Fibroblast of pulmonary artery (primary cell): Measurements from ENCODE around the gene SSBP4.

Experiments used
- DNase-seq: peaks from one replicate; pipeline ENCODE4 v3.0.0-alpha.2; 2010; ENCODE audit warnings: low read depth
- H3K4me3 ChIP-seq: replicated peaks from 2 replicates; pipeline ENCODE4 v1.5.1; 2011; ENCODE audit warnings: low read depth, mild to moderate bottlenecking, control low read depth, low read length, moderate library complexity
- TF ChIP-seq, protein P1 (sequence below): IDR thresholded peaks from 2 replicates; pipeline ENCODE4 v1.5.1; 2011; ENCODE audit warnings: mild to moderate bottlenecking, control low read depth, low read length, inconsistent platforms; ENCODE audit errors: missing control alignments

Gene SSBP4

DNA sequence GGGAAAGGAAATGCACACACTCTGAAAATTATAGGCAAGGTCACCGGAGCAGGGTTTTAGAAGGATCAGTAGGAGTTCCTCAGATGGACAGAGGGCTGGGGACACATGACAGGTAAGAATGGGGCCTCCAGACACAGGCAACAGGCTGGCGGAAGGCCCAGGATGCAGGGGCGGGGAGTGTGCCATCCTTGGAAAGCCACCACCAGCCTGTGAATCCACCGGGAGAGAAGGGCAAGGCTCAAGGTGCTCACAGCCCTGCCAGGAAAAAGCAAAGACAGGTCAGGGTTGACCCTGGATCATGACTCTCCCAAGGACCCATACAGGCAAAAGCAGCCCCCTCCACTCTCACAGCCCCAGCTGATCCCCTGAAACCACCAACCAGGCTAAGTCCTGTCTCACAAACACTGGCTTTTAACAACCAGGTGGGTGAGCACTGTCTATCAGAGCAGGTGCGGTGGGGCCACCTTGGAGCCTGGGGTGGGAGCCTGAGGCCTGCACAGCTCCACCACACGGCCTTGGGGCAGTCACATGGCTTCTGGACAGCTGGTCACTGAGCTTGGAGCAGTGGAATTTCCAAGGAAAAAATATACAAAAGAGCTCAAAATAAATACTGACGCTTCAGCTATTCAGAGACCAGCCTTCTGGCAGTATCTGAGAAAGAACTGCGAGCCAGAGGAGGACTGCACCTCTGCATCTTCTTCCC is 54.0 kb downstream of the SSBP4 start:
- TF ChIP-seq, protein P1, sequence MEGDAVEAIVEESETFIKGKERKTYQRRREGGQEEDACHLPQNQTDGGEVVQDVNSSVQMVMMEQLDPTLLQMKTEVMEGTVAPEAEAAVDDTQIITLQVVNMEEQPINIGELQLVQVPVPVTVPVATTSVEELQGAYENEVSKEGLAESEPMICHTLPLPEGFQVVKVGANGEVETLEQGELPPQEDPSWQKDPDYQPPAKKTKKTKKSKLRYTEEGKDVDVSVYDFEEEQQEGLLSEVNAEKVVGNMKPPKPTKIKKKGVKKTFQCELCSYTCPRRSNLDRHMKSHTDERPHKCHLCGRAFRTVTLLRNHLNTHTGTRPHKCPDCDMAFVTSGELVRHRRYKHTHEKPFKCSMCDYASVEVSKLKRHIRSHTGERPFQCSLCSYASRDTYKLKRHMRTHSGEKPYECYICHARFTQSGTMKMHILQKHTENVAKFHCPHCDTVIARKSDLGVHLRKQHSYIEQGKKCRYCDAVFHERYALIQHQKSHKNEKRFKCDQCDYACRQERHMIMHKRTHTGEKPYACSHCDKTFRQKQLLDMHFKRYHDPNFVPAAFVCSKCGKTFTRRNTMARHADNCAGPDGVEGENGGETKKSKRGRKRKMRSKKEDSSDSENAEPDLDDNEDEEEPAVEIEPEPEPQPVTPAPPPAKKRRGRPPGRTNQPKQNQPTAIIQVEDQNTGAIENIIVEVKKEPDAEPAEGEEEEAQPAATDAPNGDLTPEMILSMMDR: no peak
- no peak for DNase-seq
- no peak overlapping the region for H3K4me3 ChIP-seq

DNA sequence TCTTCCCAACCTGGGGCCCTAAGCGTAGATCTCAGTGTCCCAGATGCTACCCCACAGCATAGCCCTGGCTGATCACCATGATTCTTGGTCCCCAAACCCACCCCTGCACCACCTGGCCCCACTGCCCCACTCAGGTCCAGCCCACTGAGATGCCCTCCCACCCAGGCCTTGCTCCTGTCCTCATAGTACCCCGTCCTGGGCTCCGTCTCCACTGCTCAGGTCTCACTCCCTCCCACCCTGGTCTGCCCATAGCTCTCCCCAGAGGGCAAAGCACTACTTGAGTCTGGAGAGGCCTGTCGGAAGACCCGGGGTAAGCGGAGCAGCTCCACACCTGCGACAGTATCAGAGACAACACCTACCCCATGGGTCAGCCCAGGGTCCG is 54.5 kb downstream of the SSBP4 start:
- TF ChIP-seq, protein P1: no peak
- no peak overlapping the region for H3K4me3 ChIP-seq

DNA sequence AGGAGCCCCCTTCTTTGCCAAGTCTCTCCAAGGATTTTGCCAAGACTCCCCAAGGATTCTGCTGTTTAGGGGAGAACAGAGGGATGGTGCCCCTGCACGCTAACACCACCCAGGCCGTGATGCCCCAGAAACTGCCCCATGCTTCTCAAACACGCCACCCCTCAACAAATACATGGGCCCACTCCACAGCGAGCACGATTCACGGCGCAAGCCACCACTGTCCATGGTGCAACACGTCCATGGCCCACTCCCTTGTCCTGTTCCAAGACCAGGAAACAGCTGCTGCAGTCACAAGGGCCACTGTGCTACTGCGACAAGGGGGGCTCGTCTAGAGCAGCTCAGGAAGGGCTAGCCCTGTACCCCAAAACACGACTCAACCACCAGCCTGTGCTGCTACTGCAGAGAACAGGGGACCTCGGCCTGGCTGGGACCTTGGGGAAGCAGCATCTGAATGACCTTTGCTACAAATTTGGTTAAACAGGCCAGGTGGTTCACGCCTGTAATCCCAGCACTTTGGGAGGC is 55.2 kb downstream of the SSBP4 start:
- H3K4me3 ChIP-seq: no peak overlapping the region
- TF ChIP-seq, protein P1: no peak
- DNase-seq: no peak

More for the DNA sequence above, 54.5 kb downstream of the SSBP4 start:
- DNase-seq: no peak

DNA sequence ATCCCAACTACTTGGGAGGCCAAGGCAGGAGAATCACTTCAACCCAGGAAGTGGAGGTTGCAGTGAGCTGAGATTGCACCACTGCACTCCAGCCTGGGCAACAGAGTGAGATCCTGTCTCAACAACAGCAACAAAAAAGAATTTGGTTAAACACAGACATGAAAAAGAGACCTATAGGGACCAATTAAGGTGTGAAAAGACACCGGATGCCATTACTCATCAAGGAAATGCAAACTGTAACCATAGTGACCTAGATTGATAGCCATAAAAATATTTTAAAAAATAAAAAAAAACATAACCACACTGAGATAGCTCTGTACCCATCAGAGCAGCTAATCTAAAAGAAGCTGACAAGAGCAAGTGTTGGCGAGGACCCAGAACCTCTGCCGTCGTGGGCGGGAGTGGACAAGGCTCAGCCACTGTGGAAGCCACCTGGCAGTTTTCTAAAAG is 55.8 kb downstream of the SSBP4 start:
- H3K4me3 ChIP-seq: no peak overlapping the region
- no peak for DNase-seq
- TF ChIP-seq, protein P1: no peak

DNA sequence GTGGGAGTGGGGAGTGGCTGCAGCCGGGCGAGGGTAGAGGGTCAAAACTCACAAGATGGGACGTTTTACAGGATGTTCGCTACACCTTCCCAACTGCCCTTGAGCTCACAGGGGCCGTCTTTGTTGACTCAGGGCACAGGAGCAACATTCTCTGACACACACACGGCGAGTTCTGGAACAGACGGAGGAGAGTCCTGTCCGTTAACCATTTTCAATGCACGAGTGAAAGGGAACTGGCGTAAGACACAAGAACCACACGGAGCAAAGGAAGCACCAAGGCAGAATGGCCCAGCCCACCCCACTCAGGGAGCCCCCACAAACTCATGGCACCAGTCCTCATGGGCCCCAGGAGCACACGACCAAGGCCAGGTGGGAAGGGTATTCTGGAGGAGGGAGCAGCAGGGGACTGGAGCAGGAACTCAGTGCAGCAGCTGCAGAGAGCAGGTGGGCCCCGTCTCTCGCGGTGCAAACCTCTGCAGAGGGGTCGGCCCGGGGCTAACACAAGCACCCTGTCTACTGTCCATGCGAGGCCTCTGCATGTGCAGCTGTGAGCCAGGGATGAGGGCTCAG is 56.6 kb downstream of the SSBP4 start:
- DNase-seq: no peak
- TF ChIP-seq, protein P1: no peak
- H3K4me3 ChIP-seq: no peak overlapping the region

DNA sequence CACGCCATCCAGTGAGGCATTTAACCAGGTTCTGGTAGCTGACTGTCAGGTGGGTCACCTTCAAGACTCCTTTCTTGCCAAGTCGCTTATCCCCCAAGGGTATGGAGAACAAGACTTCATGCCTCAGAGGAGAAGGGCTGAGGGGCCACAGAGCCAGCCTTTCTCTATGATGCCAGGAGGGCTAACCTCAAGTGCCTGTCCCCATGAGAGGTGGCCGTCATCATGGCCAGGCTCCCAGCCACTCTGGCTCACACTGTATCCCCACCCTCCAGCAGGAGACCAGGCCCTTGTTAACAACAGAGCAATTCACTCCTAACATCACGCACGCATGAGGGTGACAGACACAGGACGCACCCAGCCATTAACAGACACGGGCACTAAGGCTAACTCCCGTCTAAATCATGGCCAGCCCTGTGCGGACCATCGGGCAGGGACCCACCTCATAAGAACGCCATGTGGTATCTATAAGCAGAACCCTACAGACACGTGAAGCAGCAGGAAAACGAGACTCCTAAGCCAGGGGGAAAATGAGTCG is 57.4 kb downstream of the SSBP4 start:
- no peak overlapping the region for H3K4me3 ChIP-seq
- TF ChIP-seq, protein P1: no peak
- no peak for DNase-seq
